GM10266 (cell line): ENCODE results near the gene RFTN1.

Source experiments
- DNase-seq: peaks from one replicate; pipeline ENCODE4 v3.0.0; 2012; ENCODE audit errors: extremely low spot score
- TF ChIP-seq, protein P1 (sequence below): IDR thresholded peaks from 2 replicates; pipeline ENCODE4 v1.5.1; 2012; ENCODE audit warnings: mild to moderate bottlenecking, low read depth; ENCODE audit not compliant: control insufficient read depth, insufficient read depth; ENCODE audit errors: missing control alignments

The RFTN1 gene

DNA sequence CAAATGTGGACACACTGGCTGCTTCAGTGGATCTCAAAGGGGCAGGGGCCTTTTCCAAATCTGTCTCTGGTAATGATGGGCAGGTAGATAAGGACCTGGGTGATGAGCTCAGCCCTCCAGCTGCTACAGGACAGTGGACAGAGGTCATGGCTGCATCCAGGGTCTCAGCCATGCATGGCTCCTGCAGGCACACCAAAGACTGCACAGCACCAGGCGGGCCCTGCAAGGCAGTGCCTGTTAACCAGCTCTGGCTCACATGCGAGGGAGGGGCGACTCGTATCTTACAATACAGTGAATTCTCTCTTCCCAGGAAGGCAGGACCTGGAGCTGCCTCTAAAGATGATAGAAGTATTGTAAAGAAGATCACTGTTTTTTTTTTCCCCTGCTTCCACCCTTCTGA is 189.8 kb downstream of the RFTN1 start:
- TF ChIP-seq, protein P1, sequence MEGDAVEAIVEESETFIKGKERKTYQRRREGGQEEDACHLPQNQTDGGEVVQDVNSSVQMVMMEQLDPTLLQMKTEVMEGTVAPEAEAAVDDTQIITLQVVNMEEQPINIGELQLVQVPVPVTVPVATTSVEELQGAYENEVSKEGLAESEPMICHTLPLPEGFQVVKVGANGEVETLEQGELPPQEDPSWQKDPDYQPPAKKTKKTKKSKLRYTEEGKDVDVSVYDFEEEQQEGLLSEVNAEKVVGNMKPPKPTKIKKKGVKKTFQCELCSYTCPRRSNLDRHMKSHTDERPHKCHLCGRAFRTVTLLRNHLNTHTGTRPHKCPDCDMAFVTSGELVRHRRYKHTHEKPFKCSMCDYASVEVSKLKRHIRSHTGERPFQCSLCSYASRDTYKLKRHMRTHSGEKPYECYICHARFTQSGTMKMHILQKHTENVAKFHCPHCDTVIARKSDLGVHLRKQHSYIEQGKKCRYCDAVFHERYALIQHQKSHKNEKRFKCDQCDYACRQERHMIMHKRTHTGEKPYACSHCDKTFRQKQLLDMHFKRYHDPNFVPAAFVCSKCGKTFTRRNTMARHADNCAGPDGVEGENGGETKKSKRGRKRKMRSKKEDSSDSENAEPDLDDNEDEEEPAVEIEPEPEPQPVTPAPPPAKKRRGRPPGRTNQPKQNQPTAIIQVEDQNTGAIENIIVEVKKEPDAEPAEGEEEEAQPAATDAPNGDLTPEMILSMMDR: no peak

DNA sequence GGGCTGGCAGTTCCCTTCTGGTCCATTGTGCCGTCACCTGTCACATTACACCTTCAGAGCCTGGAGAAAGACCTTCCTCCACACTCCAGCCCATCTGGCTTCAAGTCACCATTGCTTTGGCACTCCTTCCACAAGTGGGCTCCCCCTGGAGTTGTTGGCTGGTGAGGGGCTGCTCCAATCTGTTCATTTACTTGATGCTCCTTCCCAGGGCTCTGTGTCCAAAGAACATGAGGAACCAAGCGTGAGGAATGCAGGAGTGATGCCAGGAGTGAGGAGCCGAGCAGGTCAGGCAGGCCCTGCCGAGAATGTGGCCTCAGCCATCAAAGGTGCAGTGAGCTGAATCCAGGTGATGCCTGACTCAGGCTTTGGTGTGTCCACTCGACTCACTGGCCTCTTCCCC is 191.3 kb downstream of the RFTN1 start:
- TF ChIP-seq, protein P1: no peak
- no peak for DNase-seq

More for the DNA sequence above, 189.8 kb downstream of the RFTN1 start:
- DNase-seq: no peak

DNA sequence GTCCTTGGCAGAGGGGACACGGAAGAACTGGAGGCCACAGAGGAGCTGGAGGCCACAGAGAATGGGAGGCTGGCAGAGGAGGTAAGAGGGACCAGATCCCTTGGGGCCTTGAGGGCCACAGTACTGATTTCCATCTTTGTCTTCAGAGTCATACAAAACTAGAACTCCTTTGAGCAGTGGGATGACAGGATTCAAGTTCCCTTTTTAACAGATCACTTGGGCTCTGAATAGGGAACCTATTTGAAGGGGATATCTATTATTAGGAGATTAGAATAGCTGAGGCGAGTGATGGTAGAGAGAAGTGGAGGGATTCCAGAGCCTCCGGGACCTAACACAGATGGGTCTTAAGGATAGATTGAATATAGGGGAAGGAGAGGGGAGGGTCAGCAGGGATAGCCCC is 192.8 kb downstream of the RFTN1 start:
- DNase-seq: no peak

DNA sequence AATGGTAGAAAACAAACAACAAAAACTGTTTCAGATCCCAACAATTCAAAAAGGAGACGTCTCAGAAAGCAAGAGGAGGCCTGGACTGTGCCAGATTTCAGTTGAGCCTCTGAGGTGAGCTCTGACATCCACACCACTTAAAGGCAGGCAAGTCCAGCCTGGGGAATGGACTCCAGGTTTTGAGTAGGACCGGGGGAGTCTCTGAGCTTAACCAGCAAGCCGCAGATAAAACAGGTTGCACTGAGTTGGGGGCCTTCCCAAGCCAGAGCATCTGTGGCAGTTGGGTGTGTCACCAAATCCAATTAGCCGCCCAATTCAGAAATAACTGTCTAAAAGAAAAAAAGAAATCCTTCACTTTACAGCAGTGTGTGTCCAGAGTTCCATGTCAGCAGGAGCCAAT is 193.8 kb downstream of the RFTN1 start:
- TF ChIP-seq, protein P1: no peak
- DNase-seq: no peak

More for the DNA sequence above, 192.8 kb downstream of the RFTN1 start:
- TF ChIP-seq, protein P1: no peak

DNA sequence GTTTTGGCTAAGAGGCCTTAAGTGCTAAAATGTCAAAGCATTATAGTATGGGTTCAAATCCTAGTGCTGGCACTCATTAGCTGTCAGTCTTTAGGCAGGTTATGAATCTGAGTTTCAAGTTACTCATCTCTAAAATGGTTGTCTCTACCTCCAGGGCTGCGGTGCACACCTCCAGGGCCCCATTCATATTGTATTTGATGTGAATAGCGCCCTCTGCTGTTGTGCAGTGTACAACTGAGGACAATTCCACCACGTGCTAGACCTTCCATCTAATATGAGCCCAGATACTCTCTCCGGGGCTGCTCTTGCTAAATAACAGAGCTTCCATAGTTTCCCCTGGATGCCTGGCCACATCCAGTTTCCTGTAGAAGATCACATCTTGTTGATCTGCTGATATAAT is 194.2 kb downstream of the RFTN1 start:
- no peak for DNase-seq
- TF ChIP-seq, protein P1: peak; percentile 46

DNA sequence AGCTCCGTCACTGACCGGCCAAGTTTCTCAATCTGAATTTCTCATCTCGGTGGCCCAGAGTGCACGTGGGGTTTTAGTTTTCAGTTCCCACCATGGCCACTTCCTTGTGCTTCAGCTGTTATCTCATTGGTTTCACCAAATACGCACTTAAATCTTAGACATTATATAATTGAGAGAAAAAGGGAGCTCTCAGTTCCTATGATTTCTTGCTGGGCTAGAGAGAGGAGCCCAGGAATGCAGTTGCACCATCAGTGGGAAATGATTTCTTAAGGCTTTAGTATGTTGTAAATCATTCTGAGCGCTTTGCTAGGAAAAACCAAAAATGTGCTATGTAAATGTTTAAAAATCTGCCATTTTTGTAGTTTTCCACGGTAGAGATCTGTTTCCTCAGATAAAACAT is 195.3 kb downstream of the RFTN1 start:
- TF ChIP-seq, protein P1: no peak
- no peak for DNase-seq

DNA sequence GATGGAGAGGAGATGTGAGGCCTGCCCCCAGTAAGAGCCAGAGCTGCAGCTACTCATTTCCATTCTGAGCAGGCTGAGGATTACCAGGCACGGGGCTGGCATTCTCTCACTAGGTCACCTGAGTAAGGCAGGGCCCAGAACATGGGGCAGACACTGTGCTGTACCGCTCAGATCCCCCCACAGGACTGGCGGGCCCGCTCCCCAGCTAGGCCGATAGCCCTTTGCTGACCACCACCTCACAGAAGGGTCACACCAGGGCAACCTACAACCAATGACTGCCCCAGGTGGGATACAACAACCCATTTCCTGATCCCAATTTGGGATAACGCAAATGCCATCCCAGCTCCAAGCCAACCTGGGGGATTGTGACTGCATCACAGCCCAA is 195.9 kb downstream of the RFTN1 start:
- TF ChIP-seq, protein P1: no peak

More for the DNA sequence above, 195.9 kb downstream of the RFTN1 start:
- DNase-seq: no peak
